Measurements from ENCODE around the gene PPP1R13B.

The PPP1R13B gene

GRCh38 chr14:103690332-103690731, 157.0 kb downstream of the PPP1R13B start:
- peaks cover 55% of the 10 kb centered on the region for H3K36me3 ChIP-seq (ENCODE audit: insufficient read depth, low read length)

GRCh38 chr14:103688906-103689902, 158.2 kb downstream of the PPP1R13B start:
- Histone ChIP-seq H3K4me2 (ENCODE audit: low read length) (peak overlapping the region; percentile 63), H3K27ac (ENCODE audit: low read depth, low read length, poor library complexity, severe bottlenecking) (peak overlapping the region; percentile 97), H3K9ac (ENCODE audit: low read length) (peak overlapping the region; percentile 62), H3K79me2 (ENCODE audit: insufficient read depth, low read length) (no peaks in the 10 kb centered on the region), H4K20me1 (ENCODE audit: insufficient read depth, low read length) (no peaks in the 10 kb centered on the region), H3K4me3 (ENCODE audit: low read depth, low read length, poor library complexity, severe bottlenecking) (peak overlapping the region; percentile 53), H3K9me2 (ENCODE audit: low read depth, low read length) (no peaks in the 10 kb centered on the region), H2AFZ (ENCODE audit: low read length) (no peak overlapping the region), H3K4me1 (ENCODE audit: insufficient read depth, low read length, severe bottlenecking) (peaks cover 74% of the 10 kb centered on the region), H3K9me3 (ENCODE audit: low read length) (no peaks in the 10 kb centered on the region), H3F3A (ENCODE audit: insufficient read depth, low read length) (peaks cover 4% of the 10 kb centered on the region; the same call in 1 of the 2 replicates), H3K27me3 (ENCODE audit: insufficient read depth, low read length) (no peaks in the 10 kb centered on the region), H3K36me3 (ENCODE audit: insufficient read depth, low read length) (peaks cover 60% of the 10 kb centered on the region)
- TF ChIP-seq EZH2 (IDR thresholded peaks at IDR 0.05; ENCODE audit: borderline replicate concordance, low read length): no peak

More at GRCh38 chr14:103690332-103690731, 157.0 kb downstream of the PPP1R13B start:
- Histone ChIP-seq H3K9me3 (ENCODE audit: low read length) (no peaks in the 10 kb centered on the region), H4K20me1 (ENCODE audit: insufficient read depth, low read length) (no peaks in the 10 kb centered on the region), H3K9me2 (ENCODE audit: low read depth, low read length) (no peaks in the 10 kb centered on the region), H3K79me2 (ENCODE audit: insufficient read depth, low read length) (no peaks in the 10 kb centered on the region), H3K27ac (ENCODE audit: low read depth, low read length, poor library complexity, severe bottlenecking) (peak overlapping the region; percentile 97), H3K4me1 (ENCODE audit: insufficient read depth, low read length, severe bottlenecking) (peaks cover 74% of the 10 kb centered on the region), H3K9ac (ENCODE audit: low read length) (peak overlapping the region; percentile 62), H2AFZ (ENCODE audit: low read length) (no peak overlapping the region), H3K4me3 (ENCODE audit: low read depth, low read length, poor library complexity, severe bottlenecking) (peak overlapping the region; percentile 53), H3F3A (ENCODE audit: insufficient read depth, low read length) (peaks cover 4% of the 10 kb centered on the region; the same call in 1 of the 2 replicates), H3K27me3 (ENCODE audit: insufficient read depth, low read length) (no peaks in the 10 kb centered on the region), H3K4me2 (ENCODE audit: low read length) (peak overlapping the region; percentile 63)
- no peak for TF ChIP-seq CTCF (IDR thresholded peaks at IDR 0.05; ENCODE audit: low read length)
- TF ChIP-seq EZH2 (IDR thresholded peaks at IDR 0.05; ENCODE audit: borderline replicate concordance, low read length): no peak

- peaks cover 58% of the 10 kb centered on the region for H3K36me3 ChIP-seq (ENCODE audit: insufficient read depth, low read length)
- peak overlapping the region; percentile 97 for H3K27ac ChIP-seq (ENCODE audit: low read depth, low read length, poor library complexity, severe bottlenecking)
- no peak overlapping the region for H2AFZ ChIP-seq (ENCODE audit: low read length)
- H3K4me1 ChIP-seq (ENCODE audit: insufficient read depth, low read length, severe bottlenecking): peaks cover 67% of the 10 kb centered on the region
- H3K9me2 ChIP-seq (ENCODE audit: low read depth, low read length): no peaks in the 10 kb centered on the region
- H3K27me3 ChIP-seq (ENCODE audit: insufficient read depth, low read length): no peaks in the 10 kb centered on the region
- H3K4me3 ChIP-seq (ENCODE audit: low read depth, low read length, poor library complexity, severe bottlenecking): no peak overlapping the region
- peak overlapping the region; percentile 62 for H3K9ac ChIP-seq (ENCODE audit: low read length)
- TF ChIP-seq EZH2 (IDR thresholded peaks at IDR 0.05; ENCODE audit: borderline replicate concordance, low read length): no peak
- TF ChIP-seq CTCF (IDR thresholded peaks at IDR 0.05; ENCODE audit: low read length): no peak
- peak overlapping the region; percentile 63; the same call in 1 of the 2 replicates for H3K4me2 ChIP-seq (ENCODE audit: low read length)
- no peaks in the 10 kb centered on the region for H4K20me1 ChIP-seq (ENCODE audit: insufficient read depth, low read length)
- H3K79me2 ChIP-seq (ENCODE audit: insufficient read depth, low read length): no peaks in the 10 kb centered on the region
- H3F3A ChIP-seq (ENCODE audit: insufficient read depth, low read length): peaks cover 4% of the 10 kb centered on the region; the same call in 1 of the 2 replicates
- H3K9me3 ChIP-seq (ENCODE audit: low read length): no peaks in the 10 kb centered on the region
Observed at GRCh38 chr14:103688441-103688840, 158.9 kb downstream of the PPP1R13B start.
